CD4-positive, alpha-beta T cell treated with Interleukin-6 for 4 hours (primary cell): Measurements from ENCODE around the gene MARS1.

Experiments used
- DNase-seq: peaks from one replicate; pipeline ENCODE4 v3.0.0-alpha.2; 2020; ENCODE audit warnings: mixed read lengths

The MARS1 gene

GRCh38 chr12:57458665-57459054 is 29.2 kb upstream of the MARS1 start:
- no peak for DNase-seq

- peak; percentile 95 for DNase-seq
Observed at GRCh38 chr12:57459055-57459749, 28.7 kb upstream of the MARS1 start.

- DNase-seq = no peak
Observed at GRCh38 chr12:57459750-57460467, 28.0 kb upstream of the MARS1 start, which contains the start of gene GLI1. GLI1 (plus strand) TSS chr12:57459785; CDS start chr12:57463692, 3,907 bp downstream.

GRCh38 chr12:57460468-57460784 is 27.4 kb upstream of the MARS1 start:
- DNase-seq = peak; percentile 24

GRCh38 chr12:57460841-57461275 is 27.0 kb upstream of the MARS1 start:
- DNase-seq = no peak

- peak; percentile 35 for DNase-seq
Observed at GRCh38 chr12:57461276-57461916, 26.5 kb upstream of the MARS1 start.

- peak; percentile 20 for DNase-seq
Observed at GRCh38 chr12:57461917-57462250, 26.0 kb upstream of the MARS1 start.

- DNase-seq = peak; percentile 92
Observed at GRCh38 chr12:57462251-57462911, 25.5 kb upstream of the MARS1 start.

GRCh38 chr12:57462912-57463253 is 25.0 kb upstream of the MARS1 start:
- no peak for DNase-seq

- DNase-seq = no peak
Observed at GRCh38 chr12:57464569-57464968, 23.3 kb upstream of the MARS1 start.

- no peak for DNase-seq
Observed at GRCh38 chr12:57465030-57465746, 22.7 kb upstream of the MARS1 start.

- no peak for DNase-seq
Observed at GRCh38 chr12:57465747-57466505, 21.9 kb upstream of the MARS1 start.

GRCh38 chr12:57467212-57467874 is 20.5 kb upstream of the MARS1 start:
- DNase-seq = no peak

GRCh38 chr12:57467915-57468314 is 20.0 kb upstream of the MARS1 start:
- DNase-seq = no peak

GRCh38 chr12:57469296-57470164 is 18.3 kb upstream of the MARS1 start:
- DNase-seq = no peak

GRCh38 chr12:57470286-57470969 is 17.4 kb upstream of the MARS1 start:
- DNase-seq = no peak

- DNase-seq = no peak
Observed at GRCh38 chr12:57470970-57471656, 16.8 kb upstream of the MARS1 start.

- no peak for DNase-seq
Observed at GRCh38 chr12:57471661-57472060, 16.2 kb upstream of the MARS1 start.

- DNase-seq = no peak
Observed at GRCh38 chr12:57472391-57472790, 15.5 kb upstream of the MARS1 start.
